ENCODE measurements around the gene GRK2.

GRK2 gene

DNA sequence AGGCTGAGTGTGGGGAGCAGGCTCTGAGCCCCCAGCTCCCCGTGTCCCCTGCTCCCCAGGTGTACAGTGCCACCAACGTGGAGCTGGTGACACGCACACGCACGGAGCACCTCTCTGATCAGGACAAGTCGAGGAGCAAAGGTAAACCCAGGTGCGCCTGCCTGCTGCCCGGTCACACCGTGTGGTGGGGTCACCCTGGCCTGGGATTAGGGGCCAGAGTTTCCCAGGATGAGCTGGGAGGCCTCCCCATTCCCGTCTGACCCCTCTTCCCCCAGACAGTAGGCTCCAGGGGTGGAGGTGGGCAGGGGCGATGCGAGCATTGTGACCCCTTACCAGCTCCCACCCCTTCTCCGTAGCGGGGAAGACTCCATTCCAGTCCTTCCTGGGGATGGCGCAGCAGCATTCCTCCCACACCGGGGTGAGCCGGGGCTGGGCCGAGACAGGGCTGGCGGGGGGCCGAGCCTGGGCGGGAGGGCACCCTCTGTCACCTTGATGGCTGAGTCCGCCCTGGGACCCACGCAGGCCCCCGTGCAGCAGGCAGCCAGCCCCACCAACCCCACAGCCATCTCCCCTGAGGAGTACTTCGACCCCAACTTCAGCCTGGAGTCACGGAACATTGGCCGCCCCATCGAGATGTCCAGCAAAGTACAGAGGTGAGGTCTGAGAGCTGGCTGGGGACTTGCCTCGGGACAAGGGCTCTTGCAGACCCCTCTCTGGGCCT lies 33.4 kb downstream of the GRK2 start:
- DNase-seq (ENCODE audit: low spot score): no peak

DNA sequence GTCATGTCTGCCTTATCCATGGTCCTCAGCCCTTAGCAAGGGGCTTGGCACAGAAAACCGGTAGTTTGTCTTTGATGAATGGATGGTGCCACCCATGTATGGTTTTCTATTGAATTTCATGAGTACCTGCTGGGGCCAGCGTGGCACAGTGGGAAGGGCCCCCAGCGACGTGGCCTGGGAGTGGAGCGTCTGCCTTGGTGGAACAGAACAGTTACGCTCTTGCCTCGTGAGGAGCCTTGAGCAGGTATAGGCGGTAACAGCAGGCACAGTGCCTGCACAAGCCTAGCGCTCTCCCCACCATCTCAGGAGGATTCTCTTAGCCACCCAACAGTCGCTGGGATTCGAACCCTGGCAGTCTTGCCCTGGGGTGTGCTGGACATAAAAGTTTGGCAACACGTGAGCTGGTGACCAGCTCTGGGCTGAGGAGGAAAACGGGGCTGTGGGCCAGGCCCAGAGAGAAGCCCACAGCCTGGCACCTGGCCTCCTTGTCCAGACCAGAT lies 34.0 kb downstream of the GRK2 start:
- DNase-seq (ENCODE audit: low spot score): no peak

DNA sequence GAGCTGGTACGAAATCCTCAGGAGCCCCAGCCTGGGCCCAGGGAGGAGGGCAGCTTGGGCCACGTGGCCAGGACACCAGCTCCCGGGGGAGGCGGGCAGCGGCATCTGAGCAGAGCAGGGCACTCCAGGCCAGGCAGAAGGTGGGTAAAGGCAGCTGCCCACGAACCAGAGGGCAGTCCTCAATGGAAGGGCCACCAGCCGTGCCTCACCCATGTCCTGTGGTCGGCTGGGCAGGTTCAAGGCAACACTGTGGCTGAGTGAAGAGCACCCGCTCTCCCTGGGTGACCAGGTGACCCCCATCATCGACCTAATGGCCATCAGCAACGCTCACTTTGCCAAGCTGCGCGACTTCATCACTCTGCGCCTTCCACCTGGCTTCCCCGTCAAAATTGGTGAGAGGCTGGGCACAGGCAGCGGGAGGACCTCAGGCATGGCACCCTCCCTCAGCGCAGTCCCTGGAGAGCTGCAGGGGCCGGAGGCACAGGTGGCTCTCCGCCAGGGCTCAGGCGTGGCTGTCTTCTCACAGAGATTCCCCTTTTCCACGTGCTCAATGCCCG lies 34.6 kb downstream of the GRK2 start:
- no peak for DNase-seq (ENCODE audit: low spot score)

DNA sequence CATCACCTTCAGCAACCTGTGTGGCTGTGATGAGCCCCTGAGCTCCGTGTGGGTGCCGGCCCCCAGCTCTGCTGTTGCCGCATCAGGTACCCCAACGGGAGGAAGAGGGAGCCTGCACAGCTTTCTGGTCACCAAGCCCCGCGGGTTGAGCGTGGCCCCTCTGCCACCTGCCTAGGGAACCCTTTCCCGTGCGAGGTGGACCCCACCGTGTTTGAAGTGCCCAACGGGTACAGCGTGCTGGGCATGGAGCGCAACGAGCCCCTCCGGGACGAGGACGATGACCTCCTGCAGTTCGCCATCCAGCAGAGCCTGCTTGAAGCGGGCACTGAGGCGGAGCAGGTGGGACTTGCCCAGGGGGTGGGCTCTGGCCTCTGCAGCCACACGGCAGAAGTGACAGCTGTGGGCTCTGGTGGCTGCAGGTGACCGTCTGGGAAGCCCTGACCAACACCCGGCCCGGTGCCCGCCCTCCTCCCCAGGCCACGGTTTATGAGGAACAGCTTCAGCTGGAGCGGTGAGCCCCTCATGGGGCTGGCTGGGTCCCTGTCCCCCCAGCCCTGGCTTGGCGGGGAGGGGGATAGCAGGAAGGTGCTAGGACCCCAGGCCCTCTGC lies 35.1 kb downstream of the GRK2 start:
- DNase-seq (ENCODE audit: low spot score): no peak

DNA sequence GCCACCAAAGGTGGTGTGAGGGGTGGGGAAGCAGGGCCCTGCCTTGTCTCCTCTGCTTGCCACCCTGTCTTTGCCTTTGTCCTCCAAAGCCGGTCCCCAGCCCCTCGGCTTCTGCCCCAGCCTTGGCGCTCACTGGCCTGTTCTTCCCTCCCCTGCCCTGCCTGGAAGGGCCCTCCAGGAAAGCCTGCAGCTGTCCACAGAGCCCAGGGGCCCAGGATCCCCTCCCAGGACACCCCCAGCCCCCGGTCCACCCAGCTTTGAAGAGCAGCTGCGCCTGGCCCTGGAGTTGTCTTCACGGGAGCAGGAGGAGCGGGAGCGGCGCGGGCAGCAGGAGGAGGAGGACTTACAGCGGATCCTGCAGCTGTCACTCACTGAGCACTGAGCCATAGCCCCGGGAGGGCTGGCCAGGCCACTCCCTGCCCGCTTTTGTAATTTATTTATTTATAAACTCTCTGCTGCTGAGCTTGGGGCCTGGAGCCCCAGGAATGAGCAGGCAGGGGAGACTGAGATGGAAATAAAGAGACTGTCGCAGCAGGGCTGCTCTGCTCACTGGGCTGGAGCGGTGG lies 35.8 kb downstream of the GRK2 start:
- peak; percentile 74 for DNase-seq (ENCODE audit: low spot score)

DNA sequence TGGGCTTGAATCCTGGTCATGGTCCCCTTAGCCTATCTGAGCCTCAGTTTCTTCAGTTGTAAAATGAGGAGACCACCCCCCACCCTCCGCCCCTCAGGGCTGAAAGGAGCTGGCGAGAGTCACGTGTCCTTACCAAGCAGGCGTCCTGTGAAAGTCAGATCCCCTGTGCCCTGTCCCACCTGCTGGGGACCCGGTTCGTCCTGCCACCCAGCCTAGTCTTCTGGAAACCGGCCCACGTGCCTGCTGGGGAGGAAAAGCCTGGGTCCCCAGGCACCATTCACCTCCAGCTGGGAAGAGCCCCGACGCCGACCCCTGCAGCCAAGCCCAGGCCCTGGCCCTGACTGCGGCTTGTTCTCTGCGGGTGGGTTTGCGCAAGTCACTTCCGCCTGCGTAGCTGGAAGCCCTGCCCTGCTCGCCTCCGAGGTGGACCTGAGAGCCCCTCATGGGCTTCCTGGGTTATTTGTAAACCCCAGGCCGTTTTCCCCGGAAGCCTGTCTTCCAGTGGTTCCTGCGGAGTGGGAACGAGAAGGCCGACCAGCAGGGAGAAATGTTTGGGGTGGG lies 36.4 kb downstream of the GRK2 start:
- peak; percentile 72 for DNase-seq (ENCODE audit: low spot score)

DNA sequence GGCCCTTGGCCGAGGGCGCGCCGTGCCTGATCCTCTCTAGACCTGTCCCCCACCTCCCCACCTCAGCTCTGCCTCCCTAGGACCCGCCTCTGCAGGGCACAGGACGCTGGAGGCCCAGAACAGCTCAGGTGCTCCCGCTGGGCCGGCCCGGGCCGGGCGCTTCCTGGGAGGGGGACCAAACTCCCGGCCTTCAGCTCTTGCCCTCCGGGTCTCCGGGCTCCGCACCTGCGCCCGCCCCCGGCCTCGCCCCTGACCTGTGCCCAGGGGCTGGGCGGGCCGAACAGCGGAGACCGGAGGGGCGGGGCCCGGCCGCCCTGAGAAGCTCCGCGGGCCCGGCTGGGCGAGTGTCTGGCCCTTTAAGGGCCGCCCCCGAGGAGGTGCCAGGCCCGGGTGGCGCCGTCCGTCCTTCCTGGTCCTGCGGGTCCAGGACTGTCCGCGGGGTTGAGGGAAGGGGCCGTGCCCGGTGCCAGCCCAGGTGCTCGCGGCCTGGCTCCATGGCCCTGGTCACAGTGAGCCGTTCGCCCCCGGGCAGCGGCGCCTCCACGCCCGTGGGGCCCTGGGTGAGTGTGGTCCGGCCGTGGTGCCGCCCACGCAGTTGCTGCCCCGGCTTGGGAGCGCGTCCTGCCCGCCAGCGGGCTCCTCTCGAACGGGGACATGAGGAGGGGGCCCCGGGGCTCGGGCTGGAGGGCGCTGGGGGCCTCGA lies 37.0 kb downstream of the GRK2 start, which contains the start of gene SSH3:
TSS of gene SSH3 (plus strand) at position 399 of the 703 bp plus-strand sequence. CDS start at position 495, 96 bp downstream.
- DNase-seq (ENCODE audit: low spot score): peak; percentile 74

DNA sequence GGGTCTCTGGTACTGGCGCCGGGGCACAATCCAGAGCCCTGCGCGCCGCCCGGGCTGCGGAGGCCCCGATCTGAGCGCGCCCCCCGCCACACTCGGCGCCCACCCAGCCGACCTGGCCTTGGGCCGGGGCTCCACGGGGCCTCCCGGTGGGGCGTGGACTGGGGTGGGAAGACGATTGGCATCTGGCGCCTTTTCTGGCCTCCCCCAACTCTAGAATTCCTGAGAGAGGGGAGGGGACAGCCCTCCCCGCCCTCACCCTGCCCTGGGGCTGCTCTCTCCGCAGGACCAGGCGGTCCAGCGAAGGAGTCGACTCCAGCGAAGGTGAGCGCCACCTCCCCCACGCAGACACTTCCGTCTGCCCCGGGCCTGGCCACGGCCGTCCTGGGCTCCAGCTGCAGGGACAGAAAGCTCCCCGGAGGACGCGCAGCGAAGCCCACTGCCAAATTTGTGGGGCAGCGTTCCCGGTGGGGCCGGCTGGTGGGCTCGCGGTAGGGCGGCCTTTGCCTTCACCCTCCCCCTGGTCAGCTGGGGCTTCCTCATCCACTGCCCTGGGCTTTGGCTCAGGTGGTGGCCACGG lies 37.6 kb downstream of the GRK2 start:
- peak; percentile 64 for DNase-seq (ENCODE audit: low spot score)

DNA sequence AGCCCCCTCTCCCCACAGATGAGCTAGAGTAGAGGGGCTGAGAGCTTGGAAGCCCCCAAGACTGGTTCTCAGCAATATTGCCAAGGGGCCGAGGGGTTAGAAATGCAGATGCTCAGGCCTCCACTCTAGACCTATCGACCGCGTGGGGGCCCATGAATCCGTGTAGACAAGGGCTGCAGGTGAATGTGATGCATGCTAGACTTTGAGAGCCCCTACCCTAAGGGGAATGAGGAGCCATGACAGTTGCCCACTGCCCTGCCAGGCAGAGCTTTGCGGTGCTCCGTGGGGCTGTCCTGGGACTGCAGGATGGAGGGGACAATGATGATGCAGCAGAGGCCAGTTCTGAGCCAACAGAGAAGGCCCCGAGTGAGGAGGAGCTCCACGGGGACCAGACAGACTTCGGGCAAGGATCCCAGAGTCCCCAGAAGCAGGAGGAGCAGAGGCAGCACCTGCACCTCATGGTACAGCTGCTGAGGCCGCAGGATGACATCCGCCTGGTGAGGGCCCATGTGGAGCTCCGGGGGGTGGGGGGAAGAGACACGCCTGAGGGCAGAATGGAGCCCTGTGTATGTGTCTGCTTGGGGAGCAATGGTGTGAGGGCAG lies 38.3 kb downstream of the GRK2 start:
- DNase-seq (ENCODE audit: low spot score): peak; percentile 42

DNA sequence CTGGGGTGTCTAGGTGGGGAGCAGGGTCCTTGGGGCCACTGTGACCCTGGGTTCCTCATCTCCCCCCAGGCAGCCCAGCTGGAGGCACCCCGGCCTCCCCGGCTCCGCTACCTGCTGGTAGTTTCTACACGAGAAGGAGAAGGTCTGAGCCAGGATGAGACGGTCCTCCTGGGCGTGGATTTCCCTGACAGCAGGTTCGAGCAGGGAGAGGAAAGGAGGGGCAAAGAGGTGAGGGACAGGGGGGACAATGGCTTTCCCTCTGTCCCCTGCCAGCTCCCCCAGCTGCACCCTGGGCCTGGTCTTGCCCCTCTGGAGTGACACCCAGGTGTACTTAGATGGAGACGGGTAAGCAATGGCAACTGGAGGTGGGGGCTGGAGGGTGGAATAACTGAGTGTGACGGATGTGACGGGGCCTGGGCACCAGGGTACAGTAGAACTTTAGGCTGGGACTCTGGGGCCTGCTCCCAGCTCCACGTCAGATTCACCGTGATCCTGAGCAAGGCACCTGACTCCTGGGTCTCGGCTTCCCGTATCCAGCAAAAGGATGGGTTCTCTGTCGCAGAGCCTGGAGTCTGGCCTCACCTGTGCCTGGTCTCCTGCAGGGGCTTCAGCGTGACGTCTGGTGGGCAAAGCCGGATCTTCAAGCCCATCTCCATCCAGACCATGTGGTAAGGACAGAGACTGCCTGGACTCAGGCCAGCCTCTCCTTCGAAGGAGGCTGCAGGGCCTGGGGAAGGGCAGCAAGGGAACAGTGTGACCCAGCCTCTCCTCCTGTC lies 40.7 kb downstream of the GRK2 start:
- DNase-seq (ENCODE audit: low spot score): no peak

DNA sequence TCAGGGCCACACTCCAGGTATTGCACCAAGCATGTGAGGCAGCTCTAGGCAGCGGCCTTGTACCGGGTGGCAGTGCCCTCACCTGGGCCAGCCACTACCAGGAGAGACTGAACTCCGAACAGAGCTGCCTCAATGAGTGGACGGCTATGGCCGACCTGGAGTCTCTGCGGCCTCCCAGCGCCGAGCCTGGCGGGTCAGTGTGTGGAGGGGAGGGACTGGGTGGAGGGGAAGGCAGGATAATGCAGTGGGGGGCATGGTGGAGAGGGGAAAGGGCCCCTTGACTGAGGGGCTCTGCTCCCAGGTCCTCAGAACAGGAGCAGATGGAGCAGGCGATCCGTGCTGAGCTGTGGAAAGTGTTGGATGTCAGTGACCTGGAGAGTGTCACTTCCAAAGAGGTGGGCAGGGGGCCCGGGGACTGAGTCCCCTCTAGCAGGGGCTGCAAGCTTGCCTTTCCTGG lies 41.3 kb downstream of the GRK2 start:
- no peak for DNase-seq (ENCODE audit: low spot score)

DNA sequence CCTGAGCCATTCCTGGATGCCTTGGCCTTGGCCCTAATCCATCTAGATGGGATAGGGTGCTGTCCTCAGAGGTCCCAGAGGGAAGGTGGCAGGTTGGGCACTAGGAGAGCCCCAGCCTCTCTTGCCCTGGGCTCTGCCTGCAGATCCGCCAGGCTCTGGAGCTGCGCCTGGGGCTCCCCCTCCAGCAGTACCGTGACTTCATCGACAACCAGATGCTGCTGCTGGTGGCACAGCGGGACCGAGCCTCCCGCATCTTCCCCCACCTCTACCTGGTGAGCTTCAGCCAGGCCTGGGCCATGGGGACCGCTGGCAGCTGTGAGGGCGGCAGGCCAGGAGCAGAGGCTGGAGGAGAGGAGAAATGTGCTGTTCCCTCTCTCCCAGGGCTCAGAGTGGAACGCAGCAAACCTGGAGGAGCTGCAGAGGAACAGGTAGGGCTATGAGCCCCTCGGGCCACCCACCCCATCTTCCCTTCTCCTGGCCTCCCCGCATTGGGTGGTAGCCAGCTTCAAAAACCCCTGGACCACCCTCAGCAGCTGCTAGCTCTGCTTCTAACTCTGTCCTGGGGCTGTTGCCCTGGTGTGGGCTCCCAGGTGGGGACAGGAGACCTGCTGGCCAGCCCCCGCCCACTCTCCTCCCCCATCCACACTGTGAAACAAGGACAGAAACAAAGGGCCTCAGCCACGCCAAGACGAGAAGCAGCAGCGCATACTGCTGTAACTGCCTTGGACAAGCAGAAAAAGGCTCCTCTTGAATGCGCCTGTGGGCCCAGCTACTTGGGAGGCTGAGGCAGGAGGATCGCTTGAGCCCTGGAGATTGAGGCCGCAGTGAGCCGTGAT lies 42.0 kb downstream of the GRK2 start:
- DNase-seq (ENCODE audit: low spot score): no peak

DNA sequence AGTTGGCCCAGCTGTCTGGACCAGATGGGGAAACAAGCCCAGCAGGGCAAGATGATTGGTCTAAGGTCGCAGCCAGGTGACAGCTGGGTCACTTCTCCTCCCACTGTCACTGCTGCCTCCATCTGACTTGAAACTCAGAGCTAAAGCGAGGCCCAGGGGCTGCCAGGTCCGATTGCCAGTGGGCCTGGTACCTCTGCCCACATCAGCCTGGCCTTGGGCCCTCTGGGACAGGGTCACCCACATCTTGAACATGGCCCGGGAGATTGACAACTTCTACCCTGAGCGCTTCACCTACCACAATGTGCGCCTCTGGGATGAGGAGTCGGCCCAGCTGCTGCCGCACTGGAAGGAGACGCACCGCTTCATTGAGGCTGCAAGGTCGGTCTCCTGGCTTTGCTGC lies 42.9 kb downstream of the GRK2 start:
- DNase-seq (ENCODE audit: low spot score): no peak

DNA sequence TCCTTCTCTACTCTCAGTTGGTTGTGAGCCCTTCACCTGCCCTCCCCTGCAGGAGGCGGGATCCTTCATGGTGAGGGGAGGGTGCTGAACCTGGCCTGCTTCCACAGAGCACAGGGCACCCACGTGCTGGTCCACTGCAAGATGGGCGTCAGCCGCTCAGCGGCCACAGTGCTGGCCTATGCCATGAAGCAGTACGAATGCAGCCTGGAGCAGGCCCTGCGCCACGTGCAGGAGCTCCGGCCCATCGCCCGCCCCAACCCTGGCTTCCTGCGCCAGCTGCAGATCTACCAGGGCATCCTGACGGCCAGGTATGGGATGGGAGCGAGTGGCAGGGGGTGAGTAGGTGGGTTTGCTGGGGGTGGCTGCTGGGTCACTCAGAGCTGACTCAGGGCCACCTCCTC lies 43.4 kb downstream of the GRK2 start:
- DNase-seq (ENCODE audit: low spot score): no peak

DNA sequence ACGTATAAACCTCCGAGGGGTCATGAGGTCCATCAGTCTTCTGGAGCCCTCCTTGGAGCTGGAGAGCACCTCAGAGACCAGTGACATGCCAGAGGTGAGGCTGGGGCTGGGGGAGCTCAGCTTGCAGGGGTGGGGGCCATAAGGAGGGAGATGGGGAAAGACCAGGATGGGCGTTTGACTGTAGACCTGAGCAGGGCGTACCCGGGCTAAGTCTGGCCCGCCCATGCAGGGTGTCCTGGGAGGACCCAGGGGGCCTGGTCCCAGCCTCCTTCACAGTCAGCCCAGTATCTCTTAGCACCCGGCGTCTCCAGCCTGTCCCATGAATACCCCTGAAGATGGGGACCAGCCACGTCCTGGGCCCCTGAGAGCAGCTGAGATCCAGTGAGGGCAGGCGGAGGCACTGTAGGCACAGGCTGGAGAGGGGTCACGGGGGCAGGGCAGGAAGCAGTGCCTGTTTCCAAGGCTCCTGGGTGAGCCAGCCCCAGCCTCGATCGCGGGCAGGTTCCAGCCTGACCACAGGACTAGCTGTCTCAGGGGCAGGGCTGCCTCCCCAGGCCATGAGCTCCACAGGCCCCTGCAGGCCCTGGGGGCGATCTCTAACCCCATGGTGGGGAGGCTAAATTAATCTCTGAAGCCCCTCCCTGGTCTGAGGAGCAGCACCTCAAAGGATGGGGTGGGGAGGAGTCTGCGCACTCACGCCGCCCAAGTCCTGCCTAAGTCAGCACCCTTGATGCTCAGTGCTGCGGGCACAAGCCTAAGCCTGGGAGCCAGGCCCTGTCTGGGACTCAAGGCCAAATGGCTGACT lies 44.2 kb downstream of the GRK2 start:
- no peak for DNase-seq (ENCODE audit: low spot score)

DNA sequence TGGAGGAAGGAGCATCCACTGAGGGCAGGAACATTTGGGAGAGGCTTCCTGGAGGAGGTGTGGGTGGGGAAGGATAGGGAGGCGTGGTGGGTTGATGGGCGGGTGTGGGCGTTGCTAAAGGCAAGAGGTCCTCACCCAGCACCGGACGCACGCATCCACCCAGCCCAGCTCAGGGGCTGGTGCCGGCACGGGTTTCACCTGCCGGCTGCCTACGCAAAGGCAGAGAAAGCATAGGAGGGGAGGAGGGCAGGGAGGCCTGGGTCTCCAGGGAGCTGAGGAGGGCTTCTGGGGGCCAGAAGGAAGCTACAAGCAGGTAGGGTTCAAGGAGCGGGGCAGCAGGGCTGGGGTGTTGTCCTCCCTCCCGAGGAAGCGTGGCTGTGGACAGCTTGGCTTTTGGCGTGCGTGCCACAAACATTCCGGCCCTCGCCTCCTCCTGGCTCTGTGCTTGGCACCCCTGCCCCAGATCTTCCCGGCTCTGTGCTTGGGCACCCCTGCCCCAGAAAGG lies 44.8 kb downstream of the GRK2 start:
- no peak for DNase-seq (ENCODE audit: low spot score)

DNA sequence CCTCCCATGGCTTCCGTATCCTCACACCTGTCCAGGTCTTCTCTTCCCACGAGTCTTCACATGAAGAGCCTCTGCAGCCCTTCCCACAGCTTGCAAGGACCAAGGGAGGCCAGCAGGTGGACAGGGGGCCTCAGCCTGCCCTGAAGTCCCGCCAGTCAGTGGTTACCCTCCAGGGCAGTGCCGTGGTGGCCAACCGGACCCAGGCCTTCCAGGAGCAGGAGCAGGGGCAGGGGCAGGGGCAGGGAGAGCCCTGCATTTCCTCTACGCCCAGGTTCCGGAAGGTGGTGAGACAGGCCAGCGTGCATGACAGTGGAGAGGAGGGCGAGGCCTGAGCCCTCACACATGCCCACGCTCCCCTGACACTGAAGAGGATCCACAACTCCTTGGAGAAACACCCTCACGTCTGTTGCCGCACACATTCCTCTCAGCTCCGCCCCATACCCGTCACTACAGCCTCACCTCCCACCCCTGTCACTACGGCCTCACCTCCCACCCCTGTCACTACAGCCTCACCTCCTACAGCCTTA lies 45.3 kb downstream of the GRK2 start:
- DNase-seq (ENCODE audit: low spot score): no peak
